Neural progenitor cell (in vitro differentiated cells): ENCODE measurements around the gene SAMD13.

ENCODE experiments used
- CTCF ChIP-seq: fragments of 200-600 bp; sonication (generic); IDR thresholded peaks from 2 replicates; pipeline ENCODE4 v1.5.1; 2017; ENCODE audit warnings: antibody characterized with exemption, mild to moderate bottlenecking
- EZH2 ChIP-seq: fragments of 200-600 bp; sonication (generic); IDR thresholded peaks from 2 replicates; pipeline ENCODE4 v1.6.1; 2017; ENCODE audit warnings: antibody characterized with exemption, mild to moderate bottlenecking, moderate library complexity
- EZH2phosphoT487 ChIP-seq: fragments of 200-600 bp; sonication (generic); IDR thresholded peaks from 2 replicates; pipeline ENCODE4 v1.6.1; 2017; ENCODE audit warnings: antibody characterized with exemption

DNA sequence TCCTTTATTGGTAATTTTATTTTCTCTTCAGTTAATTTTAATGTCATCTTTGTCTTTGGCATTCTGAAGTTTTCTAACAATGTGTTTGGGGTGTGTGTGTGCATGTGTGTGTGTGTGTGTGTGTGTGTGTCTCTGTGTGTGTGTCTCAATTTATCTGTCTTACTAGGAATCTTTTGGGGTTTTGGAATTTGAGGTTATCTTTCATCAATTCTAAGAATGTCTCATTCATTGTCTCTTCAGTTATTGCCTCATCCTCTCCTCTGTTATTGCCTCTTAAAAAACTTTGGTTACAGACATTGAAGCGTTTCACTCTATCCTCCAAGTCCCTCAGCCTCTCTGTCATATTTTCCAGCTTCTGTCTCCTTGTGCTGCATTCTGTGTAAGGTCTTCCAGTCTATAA, 18.1 kb upstream of the SAMD13 start:
- TF ChIP-seq EZH2: no peak
- no peak for TF ChIP-seq CTCF
- no peak for TF ChIP-seq EZH2phosphoT487
